Measurements from ENCODE around the gene SMAD2.

- TF ChIP-seq YY1 (IDR thresholded peaks at IDR 0.05; ENCODE audit: low read depth, low read length): no peak
- no peak for TF ChIP-seq CBX8 (IDR thresholded peaks at IDR 0.05; ENCODE audit: borderline replicate concordance, low read depth, low read length)
- no peak for TF ChIP-seq KDM1A (IDR thresholded peaks at IDR 0.05; ENCODE audit: borderline replicate concordance, low read length)
- no peak for TF ChIP-seq SP1 (IDR thresholded peaks at IDR 0.05; ENCODE audit: low read depth, low read length)
- TF ChIP-seq EP300 (IDR thresholded peaks at IDR 0.05; ENCODE audit: borderline replicate concordance in 1 of 2, low read depth in 2 of 2, low read length in 2 of 2): no peak
- no peak for TF ChIP-seq EZH2 (IDR thresholded peaks at IDR 0.05; ENCODE audit: low read depth, low read length, severe bottlenecking)
- no peak for TF ChIP-seq SAP30 (IDR thresholded peaks at IDR 0.05; ENCODE audit: insufficient read depth, insufficient replicate concordance, low read length)
- no peak for TF ChIP-seq ZNF274 (IDR thresholded peaks at IDR 0.05; ENCODE audit: borderline replicate concordance, extremely low read depth, low read length)
- TF ChIP-seq CTCF (IDR thresholded peaks at IDR 0.05; ENCODE audit: control extremely low read depth in 1 of 3, insufficient read depth in 1 of 3, low read depth in 1 of 3, low read length in 3 of 3): no peak
- TF ChIP-seq, protein P1, sequence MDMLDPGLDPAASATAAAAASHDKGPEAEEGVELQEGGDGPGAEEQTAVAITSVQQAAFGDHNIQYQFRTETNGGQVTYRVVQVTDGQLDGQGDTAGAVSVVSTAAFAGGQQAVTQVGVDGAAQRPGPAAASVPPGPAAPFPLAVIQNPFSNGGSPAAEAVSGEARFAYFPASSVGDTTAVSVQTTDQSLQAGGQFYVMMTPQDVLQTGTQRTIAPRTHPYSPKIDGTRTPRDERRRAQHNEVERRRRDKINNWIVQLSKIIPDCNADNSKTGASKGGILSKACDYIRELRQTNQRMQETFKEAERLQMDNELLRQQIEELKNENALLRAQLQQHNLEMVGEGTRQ (IDR thresholded peaks at IDR 0.05; ENCODE audit: low read length): no peak
Observed at GRCh38 chr18:47915930-47916329, 14.5 kb downstream of the SMAD2 start.
